ENCODE data around the gene CNKSR3.

GRCh38 chr6:154549179-154549578 lies 38.7 kb upstream of the CNKSR3 start:
- TF ChIP-seq POLR2A (IDR thresholded peaks at IDR 0.05) (no peak), CTCF (IDR thresholded peaks at IDR 0.05) (no peak)
